Cardiac fibroblast (primary cell): ENCODE measurements around the gene DKKL1.
A peak's percentile ranks its signal among the peaks of the same experiment; 100 is the strongest.

Source experiments
- DNase-seq, 2 donors: peaks; one replicate each; pipeline versions ENCODE4 v3.0.0 to v3.0.0-alpha.2; 2010; ENCODE audit warnings: low read depth in 2 of 2
- H3K4me3 ChIP-seq, 2 donors: replicated peaks in 1 of 2; 1 replicate in 1 of 2; 2 replicates in 1 of 2; pipeline ENCODE4 v1.5.1; 2011; ENCODE audit warnings: low read depth in 2 of 2, low read length in 2 of 2, mild to moderate bottlenecking in 2 of 2, moderate library complexity in 1 of 2
- TF ChIP-seq, protein P1 (sequence below): IDR thresholded peaks from one replicate; pipeline ENCODE4 v1.5.1; 2011; ENCODE audit warnings: low read depth, mild to moderate bottlenecking, low read length, inconsistent platforms

The DKKL1 gene

DNA sequence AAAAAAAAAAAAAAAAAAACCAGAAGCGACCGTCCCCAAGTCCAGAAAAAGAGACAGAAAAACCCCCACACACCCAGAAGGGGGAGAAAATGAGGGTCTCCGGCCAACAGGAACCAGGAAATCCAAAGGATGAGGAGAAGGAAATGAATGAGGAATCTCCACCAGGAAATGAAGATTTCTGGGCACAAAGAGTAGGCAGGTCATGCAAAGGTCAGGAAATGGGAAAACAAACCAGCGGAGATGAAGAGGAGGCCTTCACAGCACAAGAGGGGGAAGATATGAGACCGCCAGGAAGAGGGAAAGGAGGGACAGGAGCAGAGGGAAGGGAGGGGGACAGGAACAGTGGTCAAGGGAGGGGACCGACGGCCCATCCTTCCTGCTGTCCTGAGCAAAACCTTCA, 7.3 kb upstream of the DKKL1 start:
- peak in 1 of 2 donors; percentile 26 for DNase-seq

DNA sequence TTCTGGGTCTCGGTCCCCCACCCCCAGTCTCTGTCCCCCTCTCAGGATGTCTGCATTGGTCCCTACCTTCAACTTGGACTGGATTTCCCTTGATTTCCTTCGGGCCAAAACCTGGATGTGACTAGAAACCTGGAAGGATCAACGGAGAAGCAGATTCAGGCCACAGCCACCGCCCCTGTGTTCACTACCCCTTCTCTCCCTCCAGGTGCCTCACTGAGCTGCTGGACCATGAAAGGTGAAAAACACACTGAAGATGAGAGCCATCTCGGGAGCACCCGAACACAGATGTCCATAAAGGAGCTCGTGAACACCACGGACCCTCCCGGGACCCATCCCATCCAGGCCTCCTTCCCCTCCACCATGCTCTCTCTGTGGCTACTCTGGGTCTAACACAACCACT, 6.5 kb upstream of the DKKL1 start:
- TF ChIP-seq, protein P1, sequence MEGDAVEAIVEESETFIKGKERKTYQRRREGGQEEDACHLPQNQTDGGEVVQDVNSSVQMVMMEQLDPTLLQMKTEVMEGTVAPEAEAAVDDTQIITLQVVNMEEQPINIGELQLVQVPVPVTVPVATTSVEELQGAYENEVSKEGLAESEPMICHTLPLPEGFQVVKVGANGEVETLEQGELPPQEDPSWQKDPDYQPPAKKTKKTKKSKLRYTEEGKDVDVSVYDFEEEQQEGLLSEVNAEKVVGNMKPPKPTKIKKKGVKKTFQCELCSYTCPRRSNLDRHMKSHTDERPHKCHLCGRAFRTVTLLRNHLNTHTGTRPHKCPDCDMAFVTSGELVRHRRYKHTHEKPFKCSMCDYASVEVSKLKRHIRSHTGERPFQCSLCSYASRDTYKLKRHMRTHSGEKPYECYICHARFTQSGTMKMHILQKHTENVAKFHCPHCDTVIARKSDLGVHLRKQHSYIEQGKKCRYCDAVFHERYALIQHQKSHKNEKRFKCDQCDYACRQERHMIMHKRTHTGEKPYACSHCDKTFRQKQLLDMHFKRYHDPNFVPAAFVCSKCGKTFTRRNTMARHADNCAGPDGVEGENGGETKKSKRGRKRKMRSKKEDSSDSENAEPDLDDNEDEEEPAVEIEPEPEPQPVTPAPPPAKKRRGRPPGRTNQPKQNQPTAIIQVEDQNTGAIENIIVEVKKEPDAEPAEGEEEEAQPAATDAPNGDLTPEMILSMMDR: no peak
- DNase-seq: no peak
- no peak overlapping the region for H3K4me3 ChIP-seq

More for the DNA sequence above, 7.3 kb upstream of the DKKL1 start:
- TF ChIP-seq, protein P1: no peak
- H3K4me3 ChIP-seq: no peak overlapping the region

DNA sequence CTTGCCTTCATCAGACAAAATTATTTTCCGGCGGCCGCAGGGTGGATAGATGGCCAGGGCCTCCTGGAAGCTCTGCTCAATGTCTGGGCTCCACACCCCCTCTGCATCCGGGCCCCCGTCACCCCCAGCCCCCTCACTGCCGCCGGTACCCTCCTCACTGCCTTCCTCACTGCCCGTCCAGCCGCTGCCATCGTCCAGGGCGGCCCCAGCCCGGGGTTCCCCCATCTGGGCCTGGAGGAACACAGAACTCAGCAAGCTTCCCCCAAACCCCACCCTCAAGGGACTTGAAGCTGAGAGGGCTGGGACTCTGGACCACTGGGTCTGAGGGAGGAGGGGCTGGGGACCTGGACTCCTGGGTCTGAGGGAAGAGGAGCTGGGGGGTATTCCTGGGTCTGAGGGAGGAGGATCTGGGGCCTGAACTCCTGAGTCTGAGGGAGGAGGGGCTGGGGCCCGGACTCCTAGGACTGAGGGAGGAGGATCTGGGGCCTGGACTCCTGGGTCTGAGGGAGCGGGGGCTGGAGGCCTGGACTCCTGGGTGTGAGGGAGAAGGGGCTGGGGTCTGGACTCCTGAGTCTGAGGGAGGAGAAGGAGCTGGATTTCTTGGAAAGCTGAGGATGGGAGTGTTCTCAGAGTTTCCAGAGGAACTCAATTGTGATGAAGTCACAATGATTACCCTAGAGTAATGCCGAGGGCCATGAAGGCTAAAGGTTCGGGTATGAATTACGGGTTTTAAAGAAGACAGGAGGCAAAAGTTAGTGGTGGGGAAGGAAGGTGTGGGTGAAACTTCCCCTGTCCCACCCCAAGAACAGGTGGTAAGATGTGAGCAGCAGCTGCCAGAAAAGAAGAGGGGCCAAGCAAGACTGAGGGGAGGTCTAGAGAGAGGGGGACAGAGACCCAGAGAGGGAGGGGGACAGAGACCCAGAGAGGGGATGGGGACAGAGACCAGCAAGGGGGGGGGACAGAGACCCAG, 3.5 kb upstream of the DKKL1 start:
- H3K4me3 ChIP-seq: peak overlapping the region in 1 of 2 donors; percentile 93
- TF ChIP-seq, protein P1: no peak
- peak in 1 of 2 donors; percentile 16 for DNase-seq

DNA sequence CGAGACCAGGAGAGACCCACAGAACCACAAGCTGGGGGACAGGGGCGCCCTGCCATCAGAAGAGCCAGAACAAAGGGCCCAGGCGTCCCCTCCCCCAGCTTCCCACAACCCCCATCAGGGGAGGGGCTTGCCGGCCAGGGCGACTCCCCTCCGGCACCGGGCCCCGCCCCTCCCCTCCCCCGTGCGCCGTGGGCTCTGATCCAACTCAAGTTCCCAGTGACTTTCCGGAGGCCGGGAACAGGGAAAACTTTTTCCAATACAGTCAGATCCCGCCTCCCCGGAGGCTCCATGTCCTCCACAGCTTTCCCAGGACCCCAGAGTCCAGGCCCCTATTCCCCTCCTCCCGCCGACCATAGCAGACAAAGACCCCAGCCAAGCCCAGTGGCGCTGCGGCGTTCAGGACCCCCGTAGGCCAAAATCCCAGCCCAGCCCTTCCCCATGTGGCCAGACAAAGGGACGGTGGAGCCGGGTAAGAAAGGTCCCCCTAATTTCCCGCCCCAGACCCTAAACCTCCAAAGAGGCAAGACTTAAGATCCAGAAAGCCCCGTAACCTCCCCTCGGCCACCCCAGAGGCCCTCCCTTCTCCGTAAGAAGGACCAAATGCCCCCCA, 2.1 kb upstream of the DKKL1 start:
- TF ChIP-seq, protein P1: no peak
- DNase-seq: peak; percentile 70 to 93
- peak overlapping the region; percentile 80 to 93 for H3K4me3 ChIP-seq

DNA sequence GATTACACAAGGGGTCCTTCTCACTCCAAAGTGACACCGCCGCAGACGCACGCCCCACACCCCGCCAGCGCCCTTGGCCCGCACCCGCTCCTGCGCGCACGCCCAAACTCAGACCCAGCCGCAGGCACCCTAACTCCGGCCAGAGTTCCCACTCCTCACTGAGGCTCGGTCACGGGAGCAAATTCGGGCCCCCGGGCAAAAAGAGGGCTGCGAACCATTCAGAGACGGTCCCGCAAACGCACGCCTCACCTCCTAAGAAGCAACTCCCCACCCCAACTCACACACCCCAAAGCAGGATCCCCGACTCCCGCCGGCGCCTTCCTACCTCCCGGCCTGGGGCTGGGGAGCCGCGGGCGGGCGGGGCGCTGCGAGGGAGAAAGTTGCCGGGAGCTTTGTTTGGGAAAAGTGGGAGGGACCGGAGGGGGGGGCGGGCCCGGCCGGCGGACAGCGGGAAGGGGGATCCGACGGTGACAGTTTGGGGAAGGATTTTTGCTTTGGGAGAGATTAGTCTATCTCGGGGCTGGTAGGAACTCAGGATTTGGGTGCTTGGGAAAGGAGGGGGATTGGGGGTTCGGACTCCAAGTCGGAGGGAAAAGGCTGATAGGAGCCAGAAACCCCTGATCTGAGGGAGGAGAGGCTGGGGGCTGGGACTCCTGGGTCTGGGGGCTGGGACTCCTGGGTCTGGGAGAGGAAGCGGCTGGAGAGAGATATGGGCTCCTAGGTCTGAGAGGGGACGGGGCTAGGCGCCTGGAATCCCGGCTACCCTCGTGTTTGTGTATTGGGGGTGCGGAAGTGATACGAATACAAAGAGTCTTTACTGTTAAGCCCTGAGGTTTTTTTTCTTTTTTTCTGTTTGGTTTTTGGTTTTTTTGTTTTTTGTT, 1.4 kb upstream of the DKKL1 start, which contains the start of gene TEAD2:
Gene TEAD2 (minus strand): TSS at position 369 of the 881 bp plus-strand sequence. CDS start 2,341 bp downstream, outside the sequence.
- H3K4me3 ChIP-seq: peak within 1 kb of the TSS; percentile 80 to 93
- TF ChIP-seq, protein P1: no peak
- peak; percentile 38 to 68 for DNase-seq

DNA sequence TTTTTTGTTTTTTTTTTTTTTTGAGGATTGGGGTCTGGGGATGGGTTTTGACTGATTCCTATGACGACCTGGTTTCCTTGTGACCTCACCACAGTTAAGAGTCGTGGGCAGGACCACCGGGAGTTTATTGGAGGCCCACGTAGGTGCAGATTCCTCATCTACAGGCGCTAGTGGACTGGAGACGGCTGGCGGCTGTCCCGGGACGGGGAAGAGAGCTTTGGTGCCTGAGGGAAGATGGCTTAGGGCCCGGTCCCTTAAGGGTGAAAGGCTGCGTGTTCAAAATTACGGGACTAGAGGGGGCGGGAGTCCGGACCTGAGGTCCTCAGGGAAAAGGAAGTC, 779 bp upstream of the DKKL1 start:
- peak in 1 of 2 donors; percentile 62 for DNase-seq
- peak overlapping the region; percentile 29 to 33 for H3K4me3 ChIP-seq
- TF ChIP-seq, protein P1: no peak
